ENCODE data around the gene PDLIM5.

The PDLIM5 gene

DNA sequence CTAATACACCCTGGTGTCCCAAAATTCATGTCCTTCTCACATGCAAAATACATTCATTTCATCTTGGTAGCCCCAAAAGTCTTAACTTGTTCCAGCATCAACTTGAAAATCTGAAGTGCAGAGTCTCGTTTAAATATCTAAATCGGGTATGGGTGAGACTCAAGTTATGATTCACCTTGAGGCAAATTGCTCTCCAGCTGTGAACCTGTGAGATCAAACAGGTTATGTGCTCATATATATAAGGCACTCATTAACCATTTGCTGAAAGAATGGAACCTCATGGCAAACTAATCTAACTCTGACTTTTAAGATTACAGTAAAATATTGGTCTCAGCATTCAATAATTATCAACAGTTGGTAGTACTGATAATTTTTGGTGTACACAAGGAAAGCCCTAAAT, 55.5 kb downstream of the PDLIM5 start:
- no peak for TF ChIP-seq CTCF (IDR thresholded peaks at IDR 0.05)

GRCh38 chr4:94507708-94508107, 56.0 kb downstream of the PDLIM5 start:
- no peak for TF ChIP-seq CTCF (IDR thresholded peaks at IDR 0.05)

GRCh38 chr4:94508296-94508695, 56.6 kb downstream of the PDLIM5 start:
- TF ChIP-seq CTCF (IDR thresholded peaks at IDR 0.05), result no peak

- no peak for TF ChIP-seq CTCF (IDR thresholded peaks at IDR 0.05)
Observed at GRCh38 chr4:94508806-94509205, 57.1 kb downstream of the PDLIM5 start.

- TF ChIP-seq CTCF (IDR thresholded peaks at IDR 0.05), result no peak
Observed at GRCh38 chr4:94511591-94511990, 59.8 kb downstream of the PDLIM5 start.

DNA sequence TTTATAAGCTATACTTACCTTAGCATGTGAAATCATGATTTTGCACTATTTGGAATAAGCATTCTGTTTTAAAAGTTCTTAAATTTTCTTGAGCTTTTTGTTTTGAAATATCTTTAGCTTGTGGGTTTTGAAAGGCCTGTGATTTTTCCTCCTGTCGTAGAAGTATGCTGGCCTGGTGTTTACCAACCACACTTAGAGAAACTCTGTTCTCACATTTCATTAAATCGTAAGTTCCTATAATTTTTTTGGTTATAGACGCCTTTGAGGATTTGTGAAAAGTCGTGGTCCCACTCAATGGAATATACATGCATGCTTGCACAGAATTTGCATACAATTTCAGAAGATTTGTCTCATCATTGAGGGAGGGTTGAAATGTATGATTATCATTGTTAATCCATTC, 63.6 kb downstream of the PDLIM5 start:
- TF ChIP-seq CTCF (IDR thresholded peaks at IDR 0.05), result no peak

- TF ChIP-seq CTCF (IDR thresholded peaks at IDR 0.05), result no peak
Observed at GRCh38 chr4:94516067-94516466, 64.3 kb downstream of the PDLIM5 start.

GRCh38 chr4:94516999-94517398, 65.3 kb downstream of the PDLIM5 start:
- TF ChIP-seq CTCF (IDR thresholded peaks at IDR 0.05), result no peak
